Fibroblast of lung (primary cell): ENCODE measurements around the gene EXOC6.

Experiments used
- EZH2 ChIP-seq: IDR thresholded peaks from 2 replicates; pipeline ENCODE4 v1.5.1; 2012; ENCODE audit warnings: low read length, control low read depth, mild to moderate bottlenecking; ENCODE audit errors: missing control alignments
- TF ChIP-seq, protein P1 (sequence below), 2 donors: IDR thresholded peaks in 1 of 2; conservative IDR thresholded peaks in 1 of 2; 1 replicate in 1 of 2; 2 replicates in 1 of 2; pipeline ENCODE4 v1.5.1; 2011 to 2012; ENCODE audit warnings: low read length in 2 of 2, control low read depth in 1 of 2, inconsistent platforms in 1 of 2, low read depth in 1 of 2, mild to moderate bottlenecking in 1 of 2

DNA sequence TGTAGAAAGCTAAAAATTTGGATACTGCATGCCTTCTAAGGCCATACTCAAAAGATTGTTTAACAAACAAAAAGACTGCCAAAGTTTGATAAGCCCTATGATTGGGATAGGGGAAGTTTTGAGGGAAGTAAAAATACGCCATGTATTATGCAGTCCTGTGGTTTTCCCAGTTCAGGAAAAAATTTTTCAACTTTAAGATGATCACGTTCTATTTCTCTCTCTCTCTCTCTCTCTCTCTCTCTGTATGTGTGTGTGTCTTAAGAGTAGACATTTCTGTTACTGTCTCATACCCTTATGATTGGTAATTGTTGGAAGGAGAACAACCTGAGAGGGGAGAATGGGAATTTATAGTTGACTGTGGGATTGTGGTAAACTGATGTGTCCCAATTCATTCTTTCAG is 143.2 kb downstream of the EXOC6 start:
- TF ChIP-seq, protein P1, sequence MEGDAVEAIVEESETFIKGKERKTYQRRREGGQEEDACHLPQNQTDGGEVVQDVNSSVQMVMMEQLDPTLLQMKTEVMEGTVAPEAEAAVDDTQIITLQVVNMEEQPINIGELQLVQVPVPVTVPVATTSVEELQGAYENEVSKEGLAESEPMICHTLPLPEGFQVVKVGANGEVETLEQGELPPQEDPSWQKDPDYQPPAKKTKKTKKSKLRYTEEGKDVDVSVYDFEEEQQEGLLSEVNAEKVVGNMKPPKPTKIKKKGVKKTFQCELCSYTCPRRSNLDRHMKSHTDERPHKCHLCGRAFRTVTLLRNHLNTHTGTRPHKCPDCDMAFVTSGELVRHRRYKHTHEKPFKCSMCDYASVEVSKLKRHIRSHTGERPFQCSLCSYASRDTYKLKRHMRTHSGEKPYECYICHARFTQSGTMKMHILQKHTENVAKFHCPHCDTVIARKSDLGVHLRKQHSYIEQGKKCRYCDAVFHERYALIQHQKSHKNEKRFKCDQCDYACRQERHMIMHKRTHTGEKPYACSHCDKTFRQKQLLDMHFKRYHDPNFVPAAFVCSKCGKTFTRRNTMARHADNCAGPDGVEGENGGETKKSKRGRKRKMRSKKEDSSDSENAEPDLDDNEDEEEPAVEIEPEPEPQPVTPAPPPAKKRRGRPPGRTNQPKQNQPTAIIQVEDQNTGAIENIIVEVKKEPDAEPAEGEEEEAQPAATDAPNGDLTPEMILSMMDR (conservative IDR thresholded peaks at IDR 0.05 in 1 of 2, IDR thresholded peaks at IDR 0.05 in 1 of 2; ENCODE audit: low read depth in 1 of 2, low read length in 2 of 2), result no peak
- no peak for TF ChIP-seq EZH2
